ENCODE measurements around the gene LAD1.

DNA sequence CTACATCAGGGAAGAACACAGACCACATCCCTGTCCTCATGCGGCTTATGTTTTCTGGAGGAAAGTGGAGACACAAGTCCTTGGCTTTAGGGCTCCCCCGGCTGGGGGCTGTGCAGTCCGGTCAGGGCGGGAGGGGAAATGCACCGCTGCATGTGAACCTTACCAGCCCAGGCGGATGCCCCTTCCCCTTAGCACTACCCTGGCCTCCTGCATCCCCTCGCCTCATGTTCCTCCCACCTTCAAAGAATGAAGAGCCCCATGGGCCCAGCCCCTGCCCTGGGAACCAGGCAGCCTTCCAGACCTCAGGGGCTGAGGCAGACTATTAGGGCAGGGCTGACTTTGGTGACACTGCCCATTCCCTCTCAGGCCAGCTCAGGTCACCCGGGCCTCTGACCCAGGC lies 67.1 kb downstream of the LAD1 start:
- TF ChIP-seq, protein P1, sequence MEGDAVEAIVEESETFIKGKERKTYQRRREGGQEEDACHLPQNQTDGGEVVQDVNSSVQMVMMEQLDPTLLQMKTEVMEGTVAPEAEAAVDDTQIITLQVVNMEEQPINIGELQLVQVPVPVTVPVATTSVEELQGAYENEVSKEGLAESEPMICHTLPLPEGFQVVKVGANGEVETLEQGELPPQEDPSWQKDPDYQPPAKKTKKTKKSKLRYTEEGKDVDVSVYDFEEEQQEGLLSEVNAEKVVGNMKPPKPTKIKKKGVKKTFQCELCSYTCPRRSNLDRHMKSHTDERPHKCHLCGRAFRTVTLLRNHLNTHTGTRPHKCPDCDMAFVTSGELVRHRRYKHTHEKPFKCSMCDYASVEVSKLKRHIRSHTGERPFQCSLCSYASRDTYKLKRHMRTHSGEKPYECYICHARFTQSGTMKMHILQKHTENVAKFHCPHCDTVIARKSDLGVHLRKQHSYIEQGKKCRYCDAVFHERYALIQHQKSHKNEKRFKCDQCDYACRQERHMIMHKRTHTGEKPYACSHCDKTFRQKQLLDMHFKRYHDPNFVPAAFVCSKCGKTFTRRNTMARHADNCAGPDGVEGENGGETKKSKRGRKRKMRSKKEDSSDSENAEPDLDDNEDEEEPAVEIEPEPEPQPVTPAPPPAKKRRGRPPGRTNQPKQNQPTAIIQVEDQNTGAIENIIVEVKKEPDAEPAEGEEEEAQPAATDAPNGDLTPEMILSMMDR (IDR thresholded peaks at IDR 0.05): no peak
- no peak for TF ChIP-seq EZH2 (IDR thresholded peaks at IDR 0.05; ENCODE audit: borderline replicate concordance, insufficient read depth, low read depth, low read length, poor library complexity, severe bottlenecking)

All from B cell (primary cell).